ENCODE data around the gene CUX1.

CUX1 gene

DNA sequence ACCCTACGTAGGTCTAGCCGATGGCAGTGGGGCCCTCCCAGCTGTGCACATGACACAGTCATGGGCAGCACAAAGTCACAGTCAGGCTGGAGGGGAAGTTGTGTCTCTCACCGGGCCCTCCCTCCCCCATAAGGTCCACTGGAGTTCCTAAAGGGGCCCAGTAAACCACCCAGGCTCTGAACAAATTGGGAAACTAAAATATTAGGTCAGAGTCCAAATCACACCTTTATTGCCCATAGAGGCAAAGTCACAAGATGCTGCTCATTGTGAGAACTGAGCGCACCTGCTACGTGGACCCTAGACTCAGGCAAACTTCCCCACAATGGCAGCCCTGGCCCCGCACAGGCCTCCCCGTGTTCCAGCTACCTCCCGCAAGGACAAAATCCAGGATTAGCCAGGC lies 424.0 kb downstream of the CUX1 start:
- TF ChIP-seq POLR2A (IDR thresholded peaks at IDR 0.05; ENCODE audit: low read depth, low read length): no peak
- no peak for TF ChIP-seq TAF1 (IDR thresholded peaks at IDR 0.05; ENCODE audit: borderline replicate concordance, low read depth, low read length)
- no peak for TF ChIP-seq POLR2AphosphoS5 (IDR thresholded peaks at IDR 0.05; ENCODE audit: low read depth, low read length)
- DNase-seq (ENCODE audit: insufficient read length) (no peak), FAIRE-seq (no peak)

DNA sequence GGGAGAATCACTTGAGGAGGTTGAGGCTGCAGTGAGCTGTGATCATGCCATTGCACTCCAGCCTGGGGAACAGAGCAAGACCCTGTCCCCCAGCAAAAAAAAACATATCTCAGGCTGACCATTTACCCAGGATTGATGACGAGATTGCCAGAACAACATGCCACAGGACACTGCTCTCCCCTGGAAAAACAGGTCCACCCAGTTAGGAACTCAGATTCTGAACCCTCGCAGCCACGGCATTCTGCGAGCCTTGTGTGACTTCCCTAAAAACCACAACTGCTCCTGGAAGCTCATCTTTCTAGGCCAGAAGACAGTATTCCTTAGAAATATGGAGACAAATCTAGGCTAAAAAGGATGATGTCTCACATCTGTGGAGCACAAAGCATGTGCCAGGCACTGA lies 427.2 kb downstream of the CUX1 start:
- FAIRE-seq (no peak), DNase-seq (ENCODE audit: insufficient read length) (no peak)
- TF ChIP-seq POLR2AphosphoS5 (IDR thresholded peaks at IDR 0.05; ENCODE audit: low read depth, low read length): no peak
- TF ChIP-seq TAF1 (IDR thresholded peaks at IDR 0.05; ENCODE audit: borderline replicate concordance, low read depth, low read length): no peak
- no peak for TF ChIP-seq POLR2A (IDR thresholded peaks at IDR 0.05; ENCODE audit: low read depth, low read length)

DNA sequence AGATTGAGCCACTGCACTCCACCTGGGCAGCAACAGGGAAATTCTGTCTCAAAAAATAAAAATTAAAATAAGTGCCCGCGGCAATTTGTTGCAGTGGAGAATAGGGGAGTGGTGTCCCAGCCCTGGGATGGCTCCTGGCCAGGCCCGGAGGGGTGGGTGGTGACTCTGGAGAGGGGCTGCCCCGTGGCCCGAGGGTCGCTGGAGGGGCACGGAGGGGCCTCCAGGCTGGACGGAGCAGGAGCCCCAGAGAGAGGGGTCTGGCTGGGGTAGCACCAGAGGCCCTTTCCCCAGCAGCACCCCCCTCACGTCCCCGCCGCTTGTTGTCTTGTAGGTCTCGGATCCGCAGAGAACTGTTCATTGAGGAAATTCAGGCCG lies 430.6 kb downstream of the CUX1 start:
- DNase-seq (ENCODE audit: insufficient read length) (no peak), FAIRE-seq (no peak)
- TF ChIP-seq TAF1 (IDR thresholded peaks at IDR 0.05; ENCODE audit: borderline replicate concordance, low read depth, low read length): no peak
- no peak for TF ChIP-seq POLR2A (IDR thresholded peaks at IDR 0.05; ENCODE audit: low read depth, low read length)
- no peak for TF ChIP-seq POLR2AphosphoS5 (IDR thresholded peaks at IDR 0.05; ENCODE audit: low read depth, low read length)

DNA sequence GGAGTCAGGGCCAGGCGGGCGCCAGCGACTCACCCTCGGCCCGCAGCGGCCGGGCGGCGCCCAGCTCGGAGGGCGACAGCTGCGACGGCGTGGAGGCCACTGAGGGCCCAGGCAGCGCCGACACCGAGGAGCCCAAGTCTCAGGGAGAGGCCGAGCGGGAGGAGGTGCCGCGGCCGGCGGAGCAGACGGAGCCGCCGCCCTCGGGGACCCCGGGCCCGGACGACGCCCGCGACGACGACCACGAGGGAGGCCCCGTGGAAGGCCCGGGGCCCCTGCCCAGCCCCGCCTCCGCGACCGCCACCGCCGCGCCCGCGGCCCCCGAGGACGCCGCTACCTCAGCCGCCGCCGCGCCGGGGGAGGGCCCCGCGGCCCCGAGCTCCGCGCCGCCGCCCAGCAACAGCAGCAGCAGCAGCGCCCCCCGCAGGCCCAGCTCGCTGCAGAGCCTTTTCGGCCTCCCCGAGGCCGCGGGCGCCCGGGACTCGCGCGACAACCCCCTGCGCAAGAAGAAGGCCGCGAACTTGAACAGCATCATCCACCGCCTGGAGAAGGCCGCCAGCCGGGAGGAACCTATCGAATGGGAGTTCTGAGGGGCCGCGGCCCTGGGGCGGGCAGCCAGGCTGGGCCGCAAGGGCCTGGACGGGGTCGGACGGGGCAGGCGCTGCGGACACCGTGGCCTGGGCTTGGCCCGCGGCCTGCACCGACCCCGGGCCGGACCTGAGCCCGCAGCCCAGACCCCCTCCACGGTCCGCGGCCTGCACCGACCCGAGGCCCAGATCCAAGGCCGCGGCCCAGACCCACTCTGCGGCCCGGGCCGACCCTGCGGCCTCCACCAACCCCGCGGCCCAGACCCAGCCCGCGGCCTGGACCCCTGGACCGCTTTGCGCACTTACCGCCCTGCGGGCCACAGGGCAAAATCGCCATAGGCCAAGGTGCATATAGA lies 431.3 kb downstream of the CUX1 start:
- TF ChIP-seq TAF1 (IDR thresholded peaks at IDR 0.05; ENCODE audit: borderline replicate concordance, low read depth, low read length): no peak
- no peak for TF ChIP-seq POLR2AphosphoS5 (IDR thresholded peaks at IDR 0.05; ENCODE audit: low read depth, low read length)
- TF ChIP-seq POLR2A (IDR thresholded peaks at IDR 0.05; ENCODE audit: low read depth, low read length): no peak
- FAIRE-seq (no peak), DNase-seq (ENCODE audit: insufficient read length) (no peak)

DNA sequence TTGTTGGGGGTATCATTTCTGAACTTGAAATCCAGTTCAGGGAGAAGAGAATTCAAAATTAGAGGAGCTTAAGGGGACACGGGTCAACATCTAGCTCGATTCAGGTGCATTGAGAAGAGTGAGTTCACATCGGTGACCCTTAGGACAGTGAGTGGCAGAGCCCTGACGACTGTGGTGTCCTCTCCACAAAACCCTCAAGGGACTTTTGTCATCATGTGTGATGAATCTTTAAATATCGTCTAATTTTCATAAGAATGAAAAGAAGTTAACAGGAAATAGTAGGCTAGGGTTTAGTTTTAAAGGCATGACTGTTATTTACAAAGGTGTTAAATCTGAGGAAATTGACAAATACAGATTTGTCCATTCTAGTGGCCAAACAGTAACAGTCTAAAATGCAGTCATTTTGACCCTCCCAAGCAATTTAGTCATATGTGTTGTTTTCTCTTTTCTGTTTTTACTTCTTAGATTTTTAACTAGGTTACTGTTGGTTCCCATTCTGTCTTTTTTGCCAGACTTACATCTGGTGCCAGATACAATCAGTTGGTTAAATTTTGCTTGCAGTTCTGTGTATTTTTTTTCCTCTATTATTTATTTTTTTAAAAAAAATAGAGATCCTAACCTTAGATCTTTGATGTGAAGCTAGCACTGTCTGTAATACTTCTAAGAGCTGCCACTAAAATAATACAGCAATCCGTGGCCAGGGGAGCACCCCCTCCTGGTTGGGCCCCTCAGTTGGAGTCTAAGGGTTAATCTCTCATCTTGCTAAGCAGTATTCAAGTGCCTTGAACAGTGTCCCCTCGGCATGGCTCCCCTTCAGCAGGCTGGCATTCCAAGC lies 434.3 kb downstream of the CUX1 start:
- FAIRE-seq (no peak), DNase-seq (ENCODE audit: insufficient read length) (no peak)
- TF ChIP-seq POLR2AphosphoS5 (IDR thresholded peaks at IDR 0.05; ENCODE audit: low read depth, low read length): no peak
- no peak for TF ChIP-seq TAF1 (IDR thresholded peaks at IDR 0.05; ENCODE audit: borderline replicate concordance, low read depth, low read length)
- no peak for TF ChIP-seq POLR2A (IDR thresholded peaks at IDR 0.05; ENCODE audit: low read depth, low read length)

DNA sequence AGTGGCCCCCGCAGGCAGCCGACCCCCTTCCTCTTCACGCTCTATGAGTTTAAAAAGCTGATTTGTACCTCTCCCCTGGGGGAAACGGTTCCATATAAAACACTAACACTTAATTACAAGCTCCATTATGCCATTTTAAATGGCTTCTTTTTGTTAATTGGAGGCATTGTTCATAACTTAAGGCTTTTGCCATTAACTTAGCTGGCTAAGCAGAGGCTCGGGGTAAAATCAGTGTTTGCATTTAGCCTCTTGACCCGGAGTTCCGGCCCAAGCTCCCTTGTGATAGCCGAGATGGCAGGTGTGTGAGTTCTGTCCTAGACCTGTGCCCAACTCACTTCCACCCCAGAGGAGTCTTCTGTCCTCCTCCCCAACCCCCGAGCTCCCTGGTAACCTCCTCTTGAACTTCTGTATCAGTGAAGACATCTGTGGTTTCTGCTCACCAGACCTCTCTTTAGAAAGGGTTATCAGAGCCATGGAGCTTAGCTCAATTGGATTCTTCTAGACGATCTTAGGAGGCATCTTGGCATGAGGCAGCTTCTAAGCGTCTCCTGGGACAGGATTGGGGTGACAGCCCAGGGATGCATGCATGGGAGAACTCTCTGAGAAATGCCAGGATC lies 435.0 kb downstream of the CUX1 start:
- no peak for FAIRE-seq
- no peak for DNase-seq (ENCODE audit: insufficient read length)
- no peak for TF ChIP-seq TAF1 (IDR thresholded peaks at IDR 0.05; ENCODE audit: borderline replicate concordance, low read depth, low read length)

DNA sequence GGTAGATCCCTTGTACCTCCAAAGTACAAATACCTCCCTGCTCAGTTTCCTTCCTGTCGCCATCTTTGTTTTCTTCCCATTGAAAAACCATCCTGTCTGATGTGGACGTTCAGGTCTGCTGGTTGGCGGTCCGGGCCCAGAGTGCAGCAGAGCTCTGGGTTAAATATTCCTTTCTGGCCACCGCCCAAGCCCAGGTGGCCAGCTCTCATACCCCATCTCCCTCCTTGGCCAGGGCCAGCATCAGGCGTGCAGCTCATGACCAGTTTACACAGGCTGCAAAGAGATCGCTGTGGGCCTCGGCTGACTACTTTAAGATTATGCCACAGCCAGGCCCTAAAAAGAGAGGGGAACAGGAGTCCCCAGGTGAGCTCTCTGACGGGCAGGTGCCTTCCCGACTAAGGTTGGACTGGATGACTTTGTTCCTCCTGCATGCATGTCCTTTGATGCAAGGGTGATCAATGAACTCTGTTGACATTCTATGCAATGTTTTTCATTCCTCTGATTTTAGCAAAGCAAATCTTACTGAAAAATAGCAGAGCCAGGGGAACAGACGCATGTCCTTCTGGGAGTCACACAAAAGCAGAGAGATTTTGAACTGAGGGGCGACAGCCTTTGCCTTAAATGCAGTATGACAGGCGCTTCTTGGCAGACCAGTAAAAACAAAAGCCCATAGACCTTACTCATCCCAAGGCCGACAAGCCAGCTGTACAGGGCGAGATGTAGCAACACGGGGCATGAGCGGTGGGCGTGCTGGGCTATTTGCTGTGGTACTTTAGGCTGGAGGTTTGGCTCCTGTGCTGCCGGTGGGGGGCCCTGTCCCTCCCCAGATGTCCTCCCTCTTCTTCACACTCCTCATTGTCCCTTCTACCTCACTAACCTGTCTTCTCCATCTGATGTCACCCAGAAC lies 435.9 kb downstream of the CUX1 start:
- TF ChIP-seq POLR2AphosphoS5 (IDR thresholded peaks at IDR 0.05; ENCODE audit: low read depth, low read length): no peak
- TF ChIP-seq TAF1 (IDR thresholded peaks at IDR 0.05; ENCODE audit: borderline replicate concordance, low read depth, low read length): no peak
- no peak for TF ChIP-seq POLR2A (IDR thresholded peaks at IDR 0.05; ENCODE audit: low read depth, low read length)
- DNase-seq (ENCODE audit: insufficient read length): no peak
- FAIRE-seq: no peak

DNA sequence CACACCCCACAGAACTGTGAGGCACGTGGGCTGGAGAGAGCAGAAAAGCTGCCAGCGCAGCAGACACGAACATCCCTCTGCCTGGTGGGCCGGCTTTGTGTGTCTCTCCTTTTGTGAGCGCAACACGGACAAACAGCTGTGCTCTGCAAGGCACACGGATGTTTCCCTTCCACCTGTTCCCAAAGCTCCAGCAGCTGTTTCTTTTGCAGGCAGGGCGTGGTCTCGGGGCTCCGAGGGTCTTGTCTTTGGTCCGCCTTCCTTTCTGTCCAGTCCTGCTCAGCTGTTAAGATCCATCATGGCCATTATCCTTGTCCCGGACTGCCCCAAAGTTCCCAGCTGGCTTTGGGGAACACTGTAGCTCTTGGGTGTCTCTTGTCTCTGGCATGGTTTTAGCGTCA lies 436.5 kb downstream of the CUX1 start:
- no peak for FAIRE-seq
- DNase-seq (ENCODE audit: insufficient read length): no peak
- TF ChIP-seq POLR2A (IDR thresholded peaks at IDR 0.05; ENCODE audit: low read depth, low read length) (no peak), TAF1 (IDR thresholded peaks at IDR 0.05; ENCODE audit: borderline replicate concordance, low read depth, low read length) (no peak), POLR2AphosphoS5 (IDR thresholded peaks at IDR 0.05; ENCODE audit: low read depth, low read length) (no peak)

DNA sequence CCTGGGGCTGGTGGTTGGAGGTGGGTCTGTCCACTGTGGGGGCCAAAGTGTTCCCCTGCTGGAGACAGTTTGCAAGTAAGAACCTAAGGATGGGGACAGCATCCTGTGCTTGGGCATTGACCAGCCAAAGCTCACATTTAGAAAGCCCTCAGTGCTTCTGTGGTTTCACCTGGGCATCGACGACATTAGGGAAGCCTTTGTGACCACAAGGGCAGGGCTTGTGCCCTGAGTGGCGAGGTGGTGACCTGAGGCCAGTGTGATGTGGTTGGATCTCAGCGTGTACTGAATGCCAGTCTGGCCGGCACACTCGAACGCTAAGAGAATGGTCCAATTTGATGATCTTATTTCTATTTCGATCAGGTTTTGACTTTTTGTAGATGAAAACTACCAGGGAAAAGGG lies 437.1 kb downstream of the CUX1 start:
- FAIRE-seq: no peak
- TF ChIP-seq TAF1 (IDR thresholded peaks at IDR 0.05; ENCODE audit: borderline replicate concordance, low read depth, low read length): no peak
- TF ChIP-seq POLR2A (IDR thresholded peaks at IDR 0.05; ENCODE audit: low read depth, low read length): no peak
- TF ChIP-seq POLR2AphosphoS5 (IDR thresholded peaks at IDR 0.05; ENCODE audit: low read depth, low read length): no peak

DNA sequence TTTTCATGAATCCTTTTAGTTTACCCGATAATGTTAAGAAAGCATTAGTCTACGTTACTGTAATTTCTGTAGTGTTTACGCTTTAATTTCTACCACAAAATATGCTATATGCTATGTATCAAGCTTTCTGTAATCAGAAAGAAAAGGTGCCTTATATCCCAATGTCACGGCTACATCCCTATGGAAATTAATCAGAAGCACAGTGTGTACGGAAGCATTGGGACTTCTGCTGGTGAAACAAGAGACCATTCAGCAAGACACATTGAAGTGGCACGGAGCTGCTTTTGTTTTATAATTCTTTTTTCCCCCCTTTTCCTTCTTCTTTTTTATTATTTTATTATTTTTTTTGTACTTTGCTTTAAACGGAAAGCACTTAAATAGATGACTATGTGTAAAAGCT lies 438.1 kb downstream of the CUX1 start:
- no peak for FAIRE-seq
- TF ChIP-seq POLR2AphosphoS5 (IDR thresholded peaks at IDR 0.05; ENCODE audit: low read depth, low read length) (no peak), TAF1 (IDR thresholded peaks at IDR 0.05; ENCODE audit: borderline replicate concordance, low read depth, low read length) (no peak), POLR2A (IDR thresholded peaks at IDR 0.05; ENCODE audit: low read depth, low read length) (no peak)

More for the DNA sequence above, 437.1 kb downstream of the CUX1 start:
- no peak for DNase-seq (ENCODE audit: insufficient read length)

More for the DNA sequence above, 438.1 kb downstream of the CUX1 start:
- no peak for DNase-seq (ENCODE audit: insufficient read length)

Data from GM12892 (cell line).